Prostate gland (tissue), 2 donors: ENCODE results near the gene FAM174C.

ENCODE experiments used
- CTCF ChIP-seq, 4 experiments: fragments of 200-600 bp in 2 of 4; fragments of 450-650 bp in 2 of 4; sonication (generic) in 2 of 4; IDR thresholded peaks; 1 replicate in 3 of 4; 2 replicates in 1 of 4; pipeline ENCODE4 v1.5.1; 2016 to 2019; ENCODE audit warnings: antibody characterized with exemption in 4 of 4, mild to moderate bottlenecking in 2 of 4, moderate library complexity in 2 of 4
- POLR2A ChIP-seq: fragments of 450-650 bp; IDR thresholded peaks from one replicate; pipeline ENCODE4 v1.6.1; 2016; ENCODE audit warnings: antibody characterized with exemption, mild to moderate bottlenecking

- no peak for TF ChIP-seq CTCF (IDR thresholded peaks at IDR 0.05)
- TF ChIP-seq POLR2A, result no peak
Measured at GRCh38 chr19:1283917-1284292, 8.6 kb downstream of the FAM174C start.
